HG03280 (cell line): ENCODE data around the gene ITPR1.

ENCODE experiments used
- ATAC-seq: cut with Tn5 transposase; IDR thresholded peaks from one replicate; pipeline ENCODE4 v1.9.1; 2021; ENCODE audit warnings: mild to moderate bottlenecking, moderate library complexity; ENCODE audit not compliant: unreplicated experiment

Gene ITPR1

DNA sequence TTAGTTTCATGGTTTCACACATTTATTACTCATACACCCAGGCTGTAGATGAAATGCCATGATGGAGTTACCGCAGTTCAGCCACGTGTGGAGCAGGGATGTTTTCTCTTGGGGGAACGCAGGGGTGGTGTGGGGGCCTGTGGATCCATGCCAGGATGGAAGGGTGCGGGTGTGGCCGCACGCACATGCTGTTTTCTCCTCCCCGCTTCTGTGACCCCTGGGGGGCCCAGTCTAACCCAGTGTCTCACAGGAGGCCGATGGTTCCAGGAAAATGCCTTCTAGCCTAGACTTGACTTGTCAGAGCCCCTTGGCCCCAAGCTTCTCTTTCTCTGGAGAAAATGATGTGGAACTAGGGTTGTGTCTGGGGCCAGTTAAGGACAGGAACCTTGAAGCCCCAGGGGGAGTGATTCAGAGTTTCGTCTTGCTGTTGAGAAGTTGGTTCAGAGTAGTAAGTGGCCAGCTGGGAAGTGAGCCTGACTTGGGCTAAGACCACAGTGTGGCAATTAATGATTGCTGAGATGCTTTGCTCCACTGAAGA, 245.7 kb downstream of the ITPR1 start:
- ATAC-seq, result no peak

DNA sequence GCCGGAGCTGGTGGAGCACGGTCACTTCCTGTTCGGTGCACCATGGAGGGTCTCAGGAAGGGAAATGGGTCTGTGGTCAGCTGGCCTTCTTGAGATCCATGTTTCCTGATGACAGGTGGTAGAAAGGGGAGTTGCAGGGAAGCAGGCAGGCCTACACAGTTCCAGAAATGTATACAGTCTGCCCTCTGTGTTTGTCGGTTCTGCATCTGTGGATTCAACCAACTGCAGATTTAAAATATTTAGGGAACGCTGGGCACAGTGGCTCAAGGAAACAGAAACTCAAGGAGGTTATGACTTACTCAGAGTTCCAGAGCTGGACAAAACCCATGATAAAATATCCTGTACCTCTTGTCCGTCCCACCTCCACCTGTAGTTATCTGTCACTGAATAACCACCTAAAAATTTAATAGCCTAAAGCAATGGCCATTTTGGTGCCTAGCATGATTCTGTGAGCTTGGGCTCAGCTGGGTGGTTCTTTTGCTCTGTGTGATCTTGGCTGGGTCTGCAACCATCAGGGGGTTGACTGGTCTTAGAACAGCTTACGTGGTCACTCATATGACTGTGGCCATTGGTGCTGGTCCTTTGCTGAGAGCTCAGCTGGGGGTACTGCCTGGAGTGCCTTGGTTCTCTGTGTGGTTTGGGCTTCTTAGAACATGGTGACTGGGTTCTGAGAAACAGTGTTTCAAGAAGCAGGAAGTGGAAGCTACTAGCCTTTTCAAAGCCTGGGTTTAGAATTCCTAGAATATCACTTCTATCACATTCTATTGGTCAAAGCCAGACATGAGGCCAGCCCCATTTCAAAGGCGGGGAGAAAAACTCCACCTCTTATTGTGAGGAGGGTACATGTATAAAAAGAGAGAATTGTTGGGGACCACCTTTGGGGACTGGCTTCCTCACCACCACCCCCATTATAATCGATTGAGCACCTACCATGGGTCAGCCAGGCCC, 246.4 kb downstream of the ITPR1 start:
- ATAC-seq, result no peak

DNA sequence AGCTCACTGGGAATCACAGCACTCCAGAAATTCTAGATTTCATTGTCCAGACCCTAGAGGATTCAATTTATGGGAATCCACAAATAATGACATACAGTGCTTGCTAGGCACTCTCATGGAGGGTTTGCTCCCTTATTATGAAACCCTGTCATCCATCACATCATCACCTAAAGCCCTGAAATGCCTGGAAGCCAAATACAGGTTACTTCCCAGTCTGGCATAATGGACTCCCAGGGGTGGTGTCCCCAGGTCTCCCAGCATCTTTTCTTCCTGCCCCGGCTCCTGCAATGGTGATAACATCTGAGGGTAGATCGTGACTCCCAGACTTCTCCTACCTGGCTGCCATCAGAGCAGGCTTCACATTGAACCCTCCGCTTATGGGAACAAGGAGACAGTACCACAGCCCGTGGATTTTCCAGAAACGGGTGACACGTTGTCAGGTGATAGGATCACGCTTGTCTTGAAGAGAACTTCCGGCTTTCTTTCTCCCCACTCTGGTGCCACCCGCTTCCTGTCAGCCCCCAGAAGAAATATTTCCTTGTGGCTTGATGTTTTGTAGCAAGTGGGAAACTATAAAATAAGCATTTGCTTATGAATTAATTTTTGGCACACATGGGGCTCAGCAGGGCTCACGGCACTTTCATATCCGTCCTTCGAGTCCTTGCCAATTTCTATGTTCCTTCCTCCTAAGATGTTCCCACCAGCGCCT, 247.4 kb downstream of the ITPR1 start:
- ATAC-seq, result no peak

DNA sequence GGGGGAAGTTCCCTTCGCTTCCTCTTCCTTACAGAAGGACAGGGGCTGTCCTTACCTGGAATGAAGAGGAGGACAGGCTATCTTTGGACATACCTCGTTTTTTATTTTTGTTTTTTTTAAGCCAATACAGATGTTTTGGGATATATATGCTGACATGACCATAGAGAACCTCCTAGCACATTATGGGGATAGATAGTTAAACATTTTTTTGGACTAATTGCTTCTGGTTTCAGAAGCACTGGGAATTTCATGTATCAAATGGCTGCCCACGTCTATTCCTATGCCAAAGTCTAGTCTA, 247.9 kb downstream of the ITPR1 start:
- ATAC-seq, result no peak

DNA sequence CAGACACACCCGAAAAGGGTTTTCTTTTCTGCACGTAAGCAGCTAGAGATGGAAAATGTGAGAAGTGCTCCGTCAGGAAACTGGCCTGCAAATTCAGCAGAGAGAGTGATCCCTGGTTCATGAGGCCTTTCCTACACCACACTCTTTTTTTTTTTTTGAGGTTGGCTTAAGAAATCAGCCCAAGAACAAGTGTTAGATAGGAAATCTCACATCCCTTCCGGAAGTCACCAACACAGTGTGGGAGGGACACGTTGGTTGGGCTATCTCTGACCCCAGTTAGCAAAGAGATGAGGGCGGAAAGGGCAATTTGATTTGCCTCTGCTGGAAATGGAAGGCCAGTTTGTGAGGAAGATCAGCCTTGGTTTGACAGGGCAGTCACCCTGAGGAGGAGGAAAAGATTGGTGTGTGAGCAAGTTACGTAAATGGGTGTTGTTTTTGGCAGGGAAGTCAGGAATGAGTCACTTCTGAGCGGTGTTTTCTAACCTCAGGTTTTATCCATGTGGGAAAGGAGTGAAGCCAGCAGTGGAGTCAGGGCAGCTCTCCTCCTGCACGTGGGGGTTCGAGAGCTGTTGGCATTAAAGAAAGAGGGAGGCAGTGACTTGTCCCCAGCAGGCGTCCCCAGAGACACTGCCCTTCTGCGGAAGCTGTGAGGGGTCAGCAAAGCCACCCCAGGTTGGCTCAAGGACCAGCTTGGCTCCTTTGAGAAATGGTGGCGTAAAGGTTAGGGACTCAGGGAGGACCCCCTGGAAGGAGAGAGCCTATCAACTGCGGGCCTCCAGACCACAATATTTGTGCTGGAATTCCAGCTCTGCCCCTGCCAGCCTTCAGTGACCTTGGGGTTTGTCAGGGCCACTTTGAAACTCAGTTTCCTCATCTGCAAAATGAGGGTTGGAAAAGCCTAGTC, 248.5 kb downstream of the ITPR1 start:
- ATAC-seq, result no peak

DNA sequence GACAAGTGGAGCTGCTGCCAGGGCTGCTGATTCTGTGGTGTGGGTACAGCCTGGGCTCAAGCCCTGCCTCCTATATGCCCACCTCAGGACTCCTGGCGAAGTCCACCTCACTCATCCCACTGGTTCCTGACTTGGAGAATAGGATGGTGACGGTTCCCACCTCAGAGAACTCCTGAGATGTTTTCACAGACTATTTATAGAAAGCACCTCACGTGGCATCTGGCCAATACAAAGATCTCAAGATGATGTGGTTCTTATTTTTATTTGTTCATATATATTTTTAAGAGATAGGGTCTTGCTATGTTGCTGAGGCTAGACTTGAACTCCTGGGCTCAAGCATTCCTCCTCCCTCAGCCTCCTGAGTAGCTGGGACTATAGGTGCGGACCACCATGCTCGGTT, 249.2 kb downstream of the ITPR1 start:
- ATAC-seq, result no peak

DNA sequence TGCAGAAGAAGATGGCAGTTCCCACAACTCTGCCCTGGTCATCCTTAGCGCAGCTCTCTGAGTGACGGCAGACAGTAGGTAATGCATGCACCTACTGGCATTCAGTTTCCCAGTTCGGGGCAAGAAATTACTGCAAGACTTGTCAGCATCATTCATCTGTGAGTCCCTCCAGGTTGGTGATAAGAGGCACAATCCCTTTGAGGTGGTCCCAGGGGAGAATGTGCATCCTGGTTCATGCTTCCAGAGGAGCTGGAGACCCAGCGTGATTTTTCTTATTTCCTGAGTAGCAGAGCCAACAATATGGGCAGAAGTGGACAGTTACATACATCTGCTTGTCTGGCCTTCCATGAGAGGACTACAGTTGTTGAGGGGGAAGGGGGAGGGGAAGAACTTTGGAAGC, 250.2 kb downstream of the ITPR1 start:
- no peak for ATAC-seq

DNA sequence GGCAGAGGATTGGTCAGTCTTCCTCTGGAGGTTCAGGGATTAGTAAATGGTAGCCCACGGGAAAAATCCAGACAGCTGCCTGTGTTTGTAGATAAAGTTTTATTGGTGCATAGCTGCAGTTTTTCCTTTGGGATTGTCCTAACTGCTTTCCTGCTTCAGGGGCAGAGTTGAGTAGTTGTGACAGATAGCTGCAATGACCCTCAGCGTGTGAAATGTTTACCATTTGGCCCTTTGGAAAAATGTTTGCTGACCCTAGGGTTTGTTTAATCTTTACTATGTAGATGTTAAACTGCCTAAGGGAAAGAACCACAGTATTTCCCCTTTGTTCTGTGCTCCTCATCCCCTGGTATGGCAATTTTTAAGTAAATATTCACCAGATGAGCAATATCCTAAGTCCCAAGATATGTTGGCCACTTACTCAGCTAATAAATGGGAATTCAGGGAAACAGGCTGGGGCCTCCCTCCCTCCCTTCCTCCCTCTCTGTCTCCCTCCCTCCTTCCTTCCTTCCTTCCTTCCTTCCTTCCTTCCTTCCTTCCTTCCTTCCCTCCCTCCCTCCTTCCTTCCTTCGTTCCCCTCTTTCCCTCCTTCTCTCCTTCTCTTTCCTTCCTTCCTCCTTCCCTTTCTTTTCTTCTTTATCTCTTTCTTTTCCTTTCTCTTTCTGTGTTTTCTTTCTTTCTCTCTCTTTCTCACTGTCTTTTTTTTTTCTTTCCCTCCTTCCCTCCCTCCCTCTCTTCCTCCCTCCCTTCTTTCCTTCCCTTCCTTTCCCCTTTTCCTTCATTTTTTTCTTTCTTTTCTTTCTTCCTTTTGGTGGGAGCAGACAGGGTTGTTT, 251.5 kb downstream of the ITPR1 start:
- ATAC-seq, result no peak

DNA sequence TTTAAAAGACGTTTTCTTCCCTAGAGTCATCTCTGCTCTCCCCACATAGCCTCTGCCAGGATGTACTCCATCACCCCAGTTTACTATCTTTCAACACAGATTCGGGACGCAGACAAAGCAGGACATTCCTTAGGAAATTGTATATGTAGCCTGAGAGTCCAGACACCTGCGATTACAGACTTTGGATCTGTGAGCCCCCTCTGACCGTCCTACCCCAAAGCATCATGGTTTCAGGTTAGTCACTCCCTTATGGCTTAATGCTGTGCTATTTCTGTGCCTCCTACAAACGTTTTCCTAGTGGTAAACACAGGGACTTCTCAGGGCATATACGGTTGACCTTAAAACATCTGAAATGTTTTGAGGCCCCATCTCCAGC, 252.1 kb downstream of the ITPR1 start:
- no peak for ATAC-seq

DNA sequence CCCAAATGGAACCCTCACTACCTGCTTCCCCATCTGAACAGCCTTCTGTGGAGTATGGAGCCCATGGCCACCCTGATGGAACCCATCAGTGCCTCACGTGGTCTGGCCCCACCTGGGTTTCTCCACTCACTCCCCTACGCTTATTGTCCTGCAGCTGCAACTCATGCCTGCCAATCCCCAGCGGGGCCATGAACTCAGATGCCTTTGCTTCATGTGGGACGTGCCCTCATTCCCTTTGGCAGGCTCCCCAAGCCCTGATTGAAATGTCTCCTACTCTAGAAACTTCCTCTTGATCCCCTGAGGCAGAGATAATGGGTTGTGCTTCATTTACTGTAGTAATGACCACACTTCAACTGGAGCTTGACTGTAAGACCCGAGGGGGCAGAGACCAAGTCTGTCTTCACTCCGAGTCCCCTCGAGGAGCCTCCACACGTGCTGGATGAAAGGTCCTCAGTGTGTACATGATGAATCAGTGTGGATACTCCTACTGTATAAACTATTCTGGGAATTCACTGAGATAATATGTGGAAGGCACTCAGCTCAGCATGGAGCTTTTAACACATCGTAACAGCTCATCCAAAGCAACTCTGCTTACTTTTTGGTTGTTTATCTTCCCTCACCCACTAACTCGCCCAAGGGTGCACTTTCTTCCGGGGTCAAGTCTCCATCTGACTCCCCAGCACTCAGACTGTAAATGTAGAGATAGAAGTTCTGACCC, 253.3 kb downstream of the ITPR1 start:
- no peak for ATAC-seq

DNA sequence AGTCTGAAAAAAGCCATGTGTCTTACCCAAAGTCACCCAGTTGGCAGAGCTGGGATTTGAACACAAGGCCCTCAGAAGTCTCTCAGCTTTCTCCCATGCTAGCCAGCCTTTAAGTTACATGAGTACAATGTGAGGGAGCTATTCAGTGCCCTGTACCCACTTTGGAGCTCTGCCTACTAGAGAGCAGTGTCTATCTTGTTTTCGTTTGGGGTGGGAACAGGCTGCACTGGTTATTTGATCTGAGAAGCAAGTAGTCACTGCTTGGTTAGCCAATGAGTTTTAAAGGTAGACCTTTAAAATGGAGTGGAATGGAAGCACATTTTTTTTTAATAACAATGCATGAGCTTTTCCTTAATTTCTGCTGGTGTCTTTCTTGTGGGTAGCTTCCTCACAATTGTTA, 255.0 kb downstream of the ITPR1 start:
- no peak for ATAC-seq

DNA sequence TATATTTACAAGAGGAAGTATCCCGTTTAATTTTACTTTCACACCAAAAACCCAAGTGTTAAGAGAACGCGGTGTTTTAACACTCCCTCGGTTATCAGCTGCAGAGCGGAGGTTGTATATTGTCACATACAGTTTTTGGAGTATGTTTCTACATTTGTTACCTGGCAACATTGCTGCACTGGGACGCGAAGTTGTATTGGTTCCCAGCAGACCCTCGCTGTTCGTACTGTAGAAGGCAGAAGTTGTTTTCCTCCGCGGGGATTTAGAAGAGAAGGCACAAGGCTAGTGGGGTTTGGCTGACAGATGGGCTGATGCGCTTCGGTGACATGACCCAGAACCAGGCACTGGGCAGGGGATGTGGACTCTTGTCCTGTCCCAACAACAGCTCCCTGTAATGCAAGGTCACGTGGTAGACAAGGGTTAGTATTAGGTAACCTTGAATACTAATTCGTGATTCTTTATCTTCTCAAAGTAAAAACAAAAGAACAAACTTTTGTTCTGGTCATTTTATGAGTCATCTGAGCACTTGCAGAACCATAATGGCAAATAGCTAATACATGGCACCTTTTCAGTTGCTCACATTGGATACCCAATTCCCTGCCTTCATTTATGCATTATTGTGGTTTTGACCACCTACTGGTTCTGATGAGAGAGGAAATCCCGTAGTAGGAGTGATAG, 255.7 kb downstream of the ITPR1 start:
- ATAC-seq, result peak; percentile 27

DNA sequence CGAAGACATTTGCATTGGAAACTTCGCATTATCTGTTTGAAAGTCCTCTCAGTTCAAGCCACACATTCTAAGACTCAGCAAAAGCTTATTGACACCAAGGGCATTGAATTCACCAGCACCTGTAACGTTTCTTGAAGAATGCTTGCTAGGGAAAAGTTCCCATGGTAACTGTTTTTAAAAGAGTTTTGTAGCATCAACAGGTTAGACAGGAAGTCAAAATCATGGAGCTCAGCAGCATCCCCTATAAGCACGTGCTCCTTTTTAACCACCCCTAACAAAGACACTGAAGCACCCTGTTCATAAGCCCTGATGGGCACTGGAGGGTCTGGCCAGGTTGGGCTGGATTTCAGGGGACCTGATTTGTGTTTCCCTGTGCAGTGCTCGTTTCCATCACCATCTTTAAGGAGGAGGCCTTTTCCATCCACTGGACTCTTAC, 256.4 kb downstream of the ITPR1 start:
- peak; percentile 31 for ATAC-seq

DNA sequence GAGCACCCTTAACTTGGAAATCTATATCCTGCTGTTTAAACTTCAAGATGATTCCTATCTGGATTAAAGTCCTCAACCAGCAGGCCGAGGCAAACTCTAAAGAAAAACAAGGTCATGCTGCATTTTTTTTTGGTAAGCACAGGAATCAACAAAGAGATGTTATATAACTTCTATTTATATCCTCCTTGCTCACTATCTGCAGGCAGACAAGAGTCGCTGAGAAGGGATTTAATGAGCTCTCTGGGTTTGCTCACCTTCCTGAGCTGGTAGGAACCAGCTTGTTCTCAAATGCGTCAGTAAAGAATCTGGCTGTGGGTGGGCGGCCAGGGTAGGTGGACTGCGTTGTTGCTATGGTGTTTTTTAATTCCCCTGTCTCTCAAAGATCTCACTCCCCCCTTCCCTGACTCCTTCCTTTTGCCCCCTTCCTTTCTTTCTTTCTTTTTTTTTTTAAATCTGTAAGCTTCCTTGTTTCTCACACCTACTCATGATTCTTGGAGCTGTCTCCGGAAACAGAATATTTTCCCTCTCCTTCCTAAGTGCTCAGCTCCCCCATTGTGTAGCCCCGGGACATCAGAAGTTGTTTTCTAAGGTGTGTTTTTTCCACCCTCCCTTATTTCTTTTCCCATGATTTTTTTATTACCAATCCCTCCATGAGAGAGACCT, 257.3 kb downstream of the ITPR1 start:
- no peak for ATAC-seq

DNA sequence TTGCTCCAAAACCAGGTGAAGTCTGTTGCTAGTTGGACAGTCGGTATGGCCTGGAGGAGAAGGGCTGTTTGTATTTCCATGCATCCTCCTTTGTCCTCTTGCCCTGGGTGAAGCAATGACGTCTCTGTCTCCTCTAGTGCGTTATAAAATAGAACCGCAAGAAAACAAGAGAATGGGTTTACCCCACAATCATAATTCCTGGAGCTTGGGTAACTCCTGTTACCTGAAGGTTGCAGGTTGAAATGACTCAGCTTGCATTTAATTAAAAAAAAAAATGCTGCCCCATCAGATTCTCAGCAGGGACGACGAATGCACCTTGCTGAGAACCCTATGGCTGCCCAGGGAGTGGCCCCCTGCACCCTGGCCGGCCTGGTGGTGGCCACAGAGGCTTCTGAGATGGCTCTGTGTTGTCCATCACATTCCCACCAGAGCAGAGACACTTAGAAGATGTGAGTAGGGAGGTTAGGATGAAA, 257.9 kb downstream of the ITPR1 start:
- ATAC-seq, result no peak

DNA sequence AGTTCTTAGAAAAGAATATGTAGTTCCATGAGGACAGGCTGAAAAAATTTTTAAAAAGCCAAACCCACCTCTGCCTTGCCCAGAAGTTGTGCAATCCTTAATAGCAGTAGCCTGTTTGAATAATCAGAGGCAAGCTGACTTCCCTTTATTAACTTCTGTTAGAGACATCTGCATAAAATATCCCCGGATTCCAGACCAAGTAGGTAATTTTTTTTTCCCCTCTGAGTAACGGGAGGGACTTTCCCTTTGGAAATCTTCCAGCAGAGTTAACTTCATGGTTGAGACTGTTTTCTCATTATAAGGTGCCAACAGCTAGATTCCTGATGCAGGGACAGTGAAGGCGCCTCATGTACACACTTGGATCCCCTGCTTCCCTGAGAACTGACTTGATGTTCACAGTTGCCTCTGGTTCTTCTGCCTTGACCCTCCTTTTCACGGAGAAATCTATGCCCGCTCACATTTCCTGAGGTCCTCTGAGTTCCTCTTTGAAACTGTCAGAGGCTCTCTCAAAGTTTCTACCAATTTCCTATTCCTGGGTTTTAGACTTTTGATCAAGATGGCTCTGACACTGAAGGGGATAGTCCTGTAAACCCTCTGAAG, 258.5 kb downstream of the ITPR1 start:
- ATAC-seq, result no peak

DNA sequence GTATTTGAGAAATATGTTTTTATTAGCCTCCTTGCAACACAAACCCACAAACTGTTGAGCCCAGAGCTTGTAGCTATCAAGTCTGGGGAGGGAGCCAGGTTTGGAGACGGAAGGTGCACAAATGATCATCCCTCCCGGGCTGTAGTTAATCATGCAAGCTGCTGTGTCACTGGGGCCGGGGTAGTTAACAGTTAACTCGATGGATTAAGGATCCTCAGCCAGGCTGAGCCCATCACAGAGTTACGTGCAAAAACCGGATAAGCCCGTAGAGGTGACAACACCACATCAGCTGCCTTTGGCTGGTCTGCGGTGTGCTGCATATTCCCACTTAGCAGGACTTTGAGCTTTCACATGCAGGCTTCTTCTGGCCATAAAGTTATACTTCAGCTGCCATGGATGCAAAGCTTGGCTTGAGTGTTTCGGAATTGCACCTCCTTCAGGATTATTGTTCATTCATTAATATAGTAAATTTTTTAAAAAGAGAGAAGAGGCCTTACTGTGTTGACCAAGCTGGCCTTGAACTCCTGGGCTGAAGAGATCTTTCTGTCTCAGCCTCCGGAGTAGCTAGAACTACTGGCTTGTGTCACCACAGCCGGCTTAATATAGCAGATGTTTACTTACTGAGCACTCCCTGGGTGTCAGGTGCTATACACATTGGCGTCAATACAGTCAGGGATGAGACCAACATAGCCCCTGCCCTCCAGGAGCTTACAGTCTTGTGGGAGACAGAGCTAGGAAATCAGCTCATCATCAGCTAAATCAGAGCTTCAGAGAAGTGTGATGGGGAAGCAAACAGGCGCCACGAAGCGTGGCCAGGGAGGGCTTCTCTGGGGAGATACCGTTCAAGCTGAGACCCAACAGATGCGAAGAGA, 259.3 kb downstream of the ITPR1 start:
- no peak for ATAC-seq
